NCI-H187 (cell line): ENCODE measurements around the gene UGT2B17.
"Not testable (repeated sequence)": the region's sequence is repeated elsewhere in the genome, so short reads cannot be mapped to it uniquely, and the experiment has no call there.

Source experiments
- DNase-seq, 2 experiments: peaks; one replicate each; lab custom pipeline; 2025; lab: John Stamatoyannopoulos, UW

UGT2B17 gene

DNA sequence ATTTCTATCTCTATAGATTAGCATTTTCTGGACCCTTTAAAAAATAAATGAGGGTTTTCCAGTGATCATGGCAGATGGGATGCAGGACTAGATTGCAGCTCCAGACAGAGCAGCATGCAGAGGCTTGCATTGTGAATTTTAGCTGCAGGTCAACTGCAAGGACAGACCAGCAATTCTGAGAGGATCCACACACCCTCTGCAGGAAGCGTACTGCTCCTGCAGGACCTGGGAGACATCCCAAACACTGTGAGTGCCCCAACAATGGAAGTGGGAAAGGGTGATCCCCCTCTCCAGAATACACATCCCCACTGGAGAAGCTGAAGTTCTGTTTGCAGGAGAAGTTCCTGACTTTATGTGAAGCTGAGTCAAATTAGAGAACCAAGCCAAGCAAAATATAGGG, 7.1 kb downstream of the UGT2B17 start:
- not testable (repeated sequence) for DNase-seq

DNA sequence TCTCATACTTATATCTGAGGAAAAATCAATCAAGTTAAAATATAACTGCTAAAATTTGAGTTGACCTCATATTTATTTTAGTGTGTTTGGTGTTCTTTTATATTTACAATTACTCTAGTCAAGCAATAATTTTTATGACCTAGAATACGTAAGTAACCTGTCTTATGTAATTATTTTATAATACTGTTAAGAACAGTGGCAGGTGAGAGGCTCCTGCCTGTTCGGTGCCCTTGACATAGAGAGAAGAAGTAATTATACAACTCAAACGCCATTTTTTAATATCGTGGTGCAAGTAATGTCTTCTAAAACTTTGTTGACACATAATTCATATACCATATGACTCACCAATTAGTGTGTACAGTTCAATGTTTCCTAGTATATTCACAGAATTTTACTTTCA, 7.6 kb downstream of the UGT2B17 start:
- not testable (repeated sequence) for DNase-seq

- DNase-seq, result not testable (repeated sequence)
Observed at GRCh38 chr4:68566364-68566763, 9.8 kb downstream of the UGT2B17 start.

DNA sequence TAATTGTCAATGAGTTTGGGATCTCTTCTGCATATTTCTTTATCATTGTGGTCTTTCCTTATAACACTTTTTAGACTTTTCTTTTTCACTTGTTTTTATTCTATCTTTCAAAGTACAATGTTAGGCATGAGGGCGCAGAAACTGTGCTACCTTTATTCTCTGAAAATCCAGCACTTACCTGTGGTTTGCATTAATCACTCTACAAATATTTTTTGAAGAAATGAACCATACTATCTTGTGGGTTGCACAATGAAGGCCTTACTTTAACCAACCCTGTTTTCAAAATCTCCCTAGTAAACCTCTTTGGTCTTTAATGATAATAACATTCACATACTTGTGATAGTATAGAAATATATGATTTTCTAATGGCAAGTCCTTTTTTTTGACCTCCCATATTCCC, 11.0 kb downstream of the UGT2B17 start:
- DNase-seq, result not testable (repeated sequence)

- DNase-seq, result not testable (repeated sequence)
Observed at GRCh38 chr4:68560364-68561070, 15.6 kb downstream of the UGT2B17 start.

DNA sequence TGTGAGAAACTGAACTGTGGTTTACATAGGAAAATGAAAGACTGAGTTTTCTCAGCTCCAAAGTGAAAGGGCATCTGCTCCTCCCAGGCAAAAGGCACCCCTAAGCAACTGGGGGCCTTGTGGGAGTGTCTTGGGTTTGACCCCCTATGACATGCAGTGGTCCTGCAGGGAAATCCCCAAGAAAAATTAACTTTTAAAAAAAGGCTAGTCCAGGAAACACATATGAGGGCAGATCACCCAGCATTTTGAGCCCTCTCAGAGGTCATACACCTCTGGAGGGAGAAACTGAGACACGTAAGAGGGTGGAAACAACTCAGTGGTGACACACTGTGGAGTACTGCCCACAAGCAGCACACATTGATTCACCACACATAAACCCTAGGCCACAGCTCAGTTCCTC, 22.3 kb downstream of the UGT2B17 start:
- DNase-seq, result not testable (repeated sequence)

- DNase-seq, result not testable (repeated sequence)
Observed at GRCh38 chr4:68552818-68553811, 23.0 kb downstream of the UGT2B17 start.

- DNase-seq, result not testable (repeated sequence)
Observed at GRCh38 chr4:68542742-68543141, 33.4 kb downstream of the UGT2B17 start.

DNA sequence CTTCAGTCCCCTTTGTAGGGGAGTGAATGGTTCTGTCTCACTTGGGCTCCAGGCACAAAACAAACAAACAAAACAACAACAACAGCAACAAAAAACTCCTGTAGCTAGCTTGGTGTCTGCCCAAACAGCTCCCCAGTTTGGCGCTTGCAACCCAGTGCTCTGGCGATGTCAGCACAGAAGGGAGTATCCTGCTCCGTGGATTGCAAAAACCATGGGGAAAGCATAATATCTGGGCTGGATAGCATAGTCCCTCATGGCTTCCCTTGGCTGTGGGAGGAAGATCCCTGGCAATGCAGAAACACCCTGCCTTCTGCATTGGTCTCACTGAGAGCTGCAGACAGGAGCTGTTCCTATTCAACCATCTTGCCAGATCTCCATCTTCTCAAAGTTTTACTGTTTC, 39.7 kb downstream of the UGT2B17 start:
- no peak for DNase-seq

DNA sequence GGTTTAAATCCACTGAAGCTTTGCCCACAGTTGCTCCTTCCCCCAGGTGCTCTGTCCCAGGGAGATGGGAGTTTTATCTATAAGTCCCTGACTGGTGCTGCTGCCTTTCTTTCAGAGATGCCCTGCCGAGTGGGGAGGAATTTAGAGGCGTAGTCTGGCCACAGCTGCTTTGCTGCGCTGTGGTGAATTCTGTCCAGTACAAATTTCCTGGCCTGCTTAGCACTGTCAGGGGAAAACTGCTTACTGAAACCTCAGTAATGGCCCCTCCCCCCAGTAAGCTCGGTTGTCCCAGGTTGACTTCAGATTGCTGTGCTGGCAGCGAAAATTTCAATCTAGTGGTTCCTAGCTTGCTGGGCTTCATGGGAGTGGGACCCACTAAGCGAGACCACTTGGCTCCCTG, 40.1 kb downstream of the UGT2B17 start:
- DNase-seq, result no peak

GRCh38 chr4:68522232-68522631, 53.9 kb downstream of the UGT2B17 start:
- not testable (repeated sequence) for DNase-seq

- DNase-seq, result no peak
Observed at GRCh38 chr4:68520985-68521384, 55.1 kb downstream of the UGT2B17 start.

GRCh38 chr4:68518889-68519288, 57.2 kb downstream of the UGT2B17 start:
- DNase-seq, result no peak

DNA sequence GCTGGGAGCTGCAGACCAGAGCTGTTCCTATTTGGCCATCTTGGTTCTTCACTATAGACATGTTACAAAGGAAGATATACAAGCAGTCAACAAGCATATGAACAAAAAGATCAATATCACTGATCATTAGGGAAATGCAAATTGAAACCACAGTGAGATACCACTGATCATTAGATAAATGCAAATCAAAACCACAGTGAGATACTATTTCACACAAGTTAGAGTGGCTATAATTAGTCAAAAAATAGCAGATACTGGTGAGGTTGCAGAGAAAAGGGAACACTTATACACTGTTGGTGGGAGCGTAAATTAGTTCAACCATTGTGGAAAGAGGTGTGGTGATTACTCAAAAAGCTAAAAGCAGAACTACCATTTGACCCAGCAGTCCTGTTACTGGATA, 70.7 kb downstream of the UGT2B17 start:
- DNase-seq, result not testable (repeated sequence)

DNA sequence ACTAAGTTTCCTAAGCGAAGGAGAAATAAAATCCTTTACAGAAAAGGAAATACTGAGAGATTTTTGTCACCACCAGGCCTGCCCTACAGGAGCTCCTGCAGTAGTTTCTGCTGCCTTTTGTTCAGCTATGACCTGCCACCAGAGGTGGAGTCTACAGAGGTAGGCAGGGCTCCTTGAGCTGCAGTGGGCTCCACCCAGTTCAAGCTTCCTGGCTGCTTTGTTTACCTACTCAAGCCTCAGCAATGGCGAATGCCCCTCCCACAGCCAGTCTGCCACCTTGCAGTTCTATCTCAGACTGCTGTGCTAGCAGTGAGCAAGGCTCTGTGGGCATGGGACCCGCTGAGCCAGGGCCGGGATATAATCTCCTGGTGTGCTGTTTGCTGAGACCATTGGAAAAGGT, 71.3 kb downstream of the UGT2B17 start:
- not testable (repeated sequence) for DNase-seq

- DNase-seq, result not testable (repeated sequence)
Observed at GRCh38 chr4:68503462-68503861, 72.7 kb downstream of the UGT2B17 start.

GRCh38 chr4:68499021-68499420, 77.1 kb downstream of the UGT2B17 start:
- DNase-seq, result no peak

- peak; percentile 10 to 20 for DNase-seq
Observed at GRCh38 chr4:68498413-68499007, 77.6 kb downstream of the UGT2B17 start.

DNA sequence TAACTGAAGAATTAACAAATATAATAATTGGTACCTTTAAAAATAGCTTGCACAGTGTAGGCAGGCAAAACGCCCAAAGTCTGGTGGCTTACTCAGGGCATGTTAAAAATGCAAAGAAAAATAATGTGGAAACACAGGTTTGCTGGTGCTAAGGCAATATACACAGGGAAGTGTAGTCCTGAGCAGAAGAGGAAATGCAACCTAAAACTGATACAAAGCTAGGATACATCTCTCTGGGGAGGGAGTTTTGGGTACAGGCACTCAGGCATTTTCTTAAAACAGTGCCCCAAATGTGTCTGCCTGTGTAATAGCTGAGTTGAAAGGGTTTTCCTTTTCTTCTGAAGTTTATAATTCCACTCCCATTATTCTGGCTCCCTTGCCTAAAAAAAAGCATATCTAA, 81.4 kb downstream of the UGT2B17 start:
- DNase-seq, result no peak

DNA sequence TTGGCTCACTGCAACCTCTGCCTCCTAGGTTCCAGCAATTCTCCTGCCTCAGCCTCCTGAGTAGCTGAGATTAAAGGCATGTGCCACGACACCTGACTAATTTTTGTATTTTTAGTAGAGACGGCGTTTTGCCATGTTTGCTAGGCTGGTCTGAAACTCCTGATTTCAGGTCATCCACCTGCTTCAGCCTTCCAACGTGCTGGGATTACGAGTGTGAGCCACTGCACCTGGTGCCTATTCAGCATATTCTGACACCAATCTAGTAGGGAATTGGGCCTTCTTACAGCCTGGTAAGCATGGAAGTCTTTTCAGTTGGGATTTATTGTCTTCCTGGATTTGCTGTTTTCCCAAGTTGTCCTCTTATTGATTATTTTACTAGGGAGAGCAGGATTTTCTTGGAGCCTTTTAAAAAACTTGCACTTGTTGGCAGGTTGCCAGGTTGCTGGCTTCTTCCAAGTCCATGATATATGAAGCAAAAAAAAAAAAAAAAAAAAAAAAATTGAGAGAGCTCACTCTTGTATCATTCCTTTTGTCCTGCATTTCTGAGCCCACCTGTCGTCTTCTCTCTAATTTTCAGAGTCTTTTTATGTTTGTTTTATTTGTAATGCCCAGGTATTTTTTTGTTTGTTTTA, 85.2 kb downstream of the UGT2B17 start:
- no peak for DNase-seq

DNA sequence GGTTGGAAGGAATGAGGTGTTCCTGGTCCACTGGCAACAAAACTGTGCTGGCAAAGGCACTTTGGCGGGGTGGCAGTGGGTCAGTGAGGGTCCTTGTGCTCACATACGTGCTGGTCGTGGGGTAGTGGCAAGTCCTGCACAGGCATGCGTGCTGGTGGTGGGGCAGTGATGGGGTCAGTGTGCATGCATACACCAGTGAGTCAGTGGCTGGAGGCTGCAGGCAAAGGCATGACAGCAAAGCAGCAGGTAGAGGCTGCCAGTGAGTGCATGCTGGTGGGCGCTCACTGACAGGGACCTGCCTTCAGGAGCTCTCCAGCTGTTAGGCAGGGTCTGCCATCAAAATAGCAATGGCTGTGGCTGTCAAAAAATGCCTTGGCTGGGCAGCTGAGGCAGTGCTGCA, 86.8 kb downstream of the UGT2B17 start:
- no peak for DNase-seq
